GM10266 (cell line): ENCODE results near the gene C13orf42.
A peak's percentile ranks its signal among the peaks of the same experiment; 100 is the strongest.
"Not testable (repeated sequence)": the region's sequence is repeated elsewhere in the genome, so short reads cannot be mapped to it uniquely, and the experiment has no call there.

ENCODE experiments used
- DNase-seq: peaks from one replicate; pipeline ENCODE4 v3.0.0; 2012; ENCODE audit errors: extremely low spot score
- CTCF ChIP-seq: IDR thresholded peaks from 2 replicates; pipeline ENCODE4 v1.5.1; 2012; ENCODE audit warnings: mild to moderate bottlenecking, low read depth; ENCODE audit not compliant: control insufficient read depth, insufficient read depth; ENCODE audit errors: missing control alignments

Gene C13orf42

GRCh38 chr13:51120873-51121272 is 9.8 kb upstream of the C13orf42 start:
- TF ChIP-seq CTCF: peak; percentile 43
- not testable (repeated sequence) for DNase-seq

GRCh38 chr13:51118809-51119431 is 7.8 kb upstream of the C13orf42 start:
- TF ChIP-seq CTCF: no peak
- DNase-seq: no peak

- no peak for TF ChIP-seq CTCF
- DNase-seq: no peak
These were observed 2.9 kb upstream of the C13orf42 start for GRCh38 chr13:51113969-51114368.

- no peak for TF ChIP-seq CTCF
- no peak for DNase-seq
These were observed 2.3 kb upstream of the C13orf42 start for GRCh38 chr13:51113186-51113881.

GRCh38 chr13:51112771-51113170 is 1.7 kb upstream of the C13orf42 start:
- DNase-seq: no peak

GRCh38 chr13:51111997-51112396 is 923 bp upstream of the C13orf42 start:
- TF ChIP-seq CTCF: no peak
- DNase-seq: no peak

More at GRCh38 chr13:51112771-51113170, 1.7 kb upstream of the C13orf42 start:
- TF ChIP-seq CTCF: no peak

- DNase-seq: no peak
- TF ChIP-seq CTCF: no peak
These were observed 3.1 kb downstream of the C13orf42 start for GRCh38 chr13:51107996-51108395.
